Gastrocnemius medialis (tissue), 4 donors: ENCODE results near the gene OPA1.

Experiments
- CTCF ChIP-seq, 5 experiments: fragments of 450-650 bp in 3 of 5; fragments of 200-600 bp in 2 of 5; sonication (generic) in 2 of 5; IDR thresholded peaks in 4 of 5; conservative IDR thresholded peaks in 1 of 5; 1 replicate in 4 of 5; 2 replicates in 1 of 5; pipeline ENCODE4 v1.5.1; 2016 to 2019; ENCODE audit warnings: antibody characterized with exemption in 5 of 5, mild to moderate bottlenecking in 3 of 5, moderate library complexity in 3 of 5
- POLR2A ChIP-seq, 2 donors: fragments of 450-650 bp; IDR thresholded peaks; one replicate each; pipeline ENCODE4 v1.6.1; 2017; ENCODE audit warnings: antibody characterized with exemption in 2 of 2, mild to moderate bottlenecking in 2 of 2, moderate library complexity in 2 of 2

- TF ChIP-seq CTCF (IDR thresholded peaks at IDR 0.05 in 4 of 5, conservative IDR thresholded peaks at IDR 0.05 in 1 of 5) (no peak), POLR2A (IDR thresholded peaks at IDR 0.05) (no peak)
Measured at GRCh38 chr3:193544289-193544688, 48.7 kb upstream of the OPA1 start.
